ENCODE measurements around the gene DGKB. TPM values are rescaled to one million over a fixed set of nuclear protein-coding genes. Genes with fewer than 3 reads are reported as not detected.

DGKB gene
- total RNA-seq, 4 donors from 2014 or later: 0.07 to 0.95 (median 0.34) TPM

DNA sequence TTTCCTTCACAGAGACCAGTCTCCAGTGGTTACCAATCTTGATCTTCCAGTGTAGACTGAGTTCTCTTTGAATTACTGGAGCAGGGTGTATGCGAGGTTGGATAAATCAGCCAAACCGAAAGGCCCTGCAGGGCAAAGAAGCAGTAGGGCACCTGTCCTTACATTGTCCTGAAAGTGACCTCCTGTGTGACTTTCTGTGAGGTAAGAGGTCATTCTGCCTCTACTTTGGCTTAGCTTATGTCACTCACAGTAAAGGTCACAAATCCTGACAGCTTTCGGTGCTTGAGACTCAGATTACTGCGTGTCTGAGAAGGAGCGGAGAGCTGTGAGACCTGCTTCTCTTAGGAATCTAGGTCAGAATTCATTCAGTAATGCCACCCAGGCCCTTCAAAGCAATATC lies 660.4 kb downstream of the DGKB start:
- Histone ChIP-seq H3K27ac (no peak overlapping the region), H3K27me3 (no peaks in the 10 kb centered on the region), H3K4me1 (no peaks in the 10 kb centered on the region), H3K4me3 (no peak overlapping the region), H3K9me3 (no peaks in the 10 kb centered on the region), H3K36me3 (no peaks in the 10 kb centered on the region)
- TF ChIP-seq CTCF (IDR thresholded peaks at IDR 0.05 in 4 of 5, conservative IDR thresholded peaks at IDR 0.05 in 1 of 5) (no peak), POLR2A (IDR thresholded peaks at IDR 0.05) (no peak)
- ATAC-seq: no peak
- intact Hi-C loops (cut with DNase I; ENCODE audit: low total_unique reads) (no loop called here), in situ Hi-C loops (cut with MboI; ENCODE audit: low sequenced_read_pairs in 4 of 4) (no loop called here)
- no peak for DNase-seq

- Histone ChIP-seq H3K27ac (no peak overlapping the region), H3K36me3 (no peaks in the 10 kb centered on the region), H3K4me1 (no peaks in the 10 kb centered on the region), H3K9me3 (no peaks in the 10 kb centered on the region), H3K27me3 (no peaks in the 10 kb centered on the region), H3K4me3 (no peak overlapping the region)
- intact Hi-C loops (cut with DNase I; ENCODE audit: low total_unique reads): no loop called here
- ATAC-seq (no peak), DNase-seq (no peak)
- TF ChIP-seq POLR2A (IDR thresholded peaks at IDR 0.05) (no peak), CTCF (IDR thresholded peaks at IDR 0.05 in 4 of 5, conservative IDR thresholded peaks at IDR 0.05 in 1 of 5) (no peak)
- in situ Hi-C loops (cut with MboI; ENCODE audit: low sequenced_read_pairs in 4 of 4): no loop called here
These were observed 665.7 kb downstream of the DGKB start for GRCh38 chr7:14236834-14237233.

- Histone ChIP-seq H3K27me3 (no peaks in the 10 kb centered on the region), H3K4me1 (no peaks in the 10 kb centered on the region), H3K4me3 (no peak overlapping the region), H3K36me3 (no peaks in the 10 kb centered on the region), H3K9me3 (no peaks in the 10 kb centered on the region), H3K27ac (no peak overlapping the region)
- no peak for ATAC-seq
- DNase-seq: no peak
- in situ Hi-C loops (cut with MboI; ENCODE audit: low sequenced_read_pairs in 4 of 4): no loop called here
- intact Hi-C loops (cut with DNase I; ENCODE audit: low total_unique reads): no loop called here
- TF ChIP-seq POLR2A (IDR thresholded peaks at IDR 0.05) (no peak), CTCF (IDR thresholded peaks at IDR 0.05 in 4 of 5, conservative IDR thresholded peaks at IDR 0.05 in 1 of 5) (no peak)
These were observed 667.5 kb downstream of the DGKB start for GRCh38 chr7:14235056-14235455.

GRCh38 chr7:14233868-14234369 lies 668.6 kb downstream of the DGKB start:
- ATAC-seq (no peak), DNase-seq (no peak)
- H3K9me3 ChIP-seq: no peaks in the 10 kb centered on the region
- intact Hi-C loops (cut with DNase I; ENCODE audit: low total_unique reads): no loop called here
- in situ Hi-C loops (cut with MboI; ENCODE audit: low sequenced_read_pairs in 4 of 4): no loop called here
- TF ChIP-seq POLR2A (IDR thresholded peaks at IDR 0.05): no peak
- no peak for TF ChIP-seq CTCF (IDR thresholded peaks at IDR 0.05 in 4 of 5, conservative IDR thresholded peaks at IDR 0.05 in 1 of 5)
- H3K4me1 ChIP-seq: no peaks in the 10 kb centered on the region
- H3K36me3 ChIP-seq: no peaks in the 10 kb centered on the region
- no peak overlapping the region for H3K27ac ChIP-seq
- H3K27me3 ChIP-seq: no peaks in the 10 kb centered on the region
- H3K4me3 ChIP-seq: no peak overlapping the region
